Neutrophil (primary cell): ENCODE results near the gene ADGRG1.

Source experiments
- H3K27ac ChIP-seq: fragments of 200-600 bp; sonication (generic); 2 replicates; pipeline ENCODE4 v1.5.1; 2016; ENCODE audit warnings: mild to moderate bottlenecking, moderate library complexity
- H3K27me3 ChIP-seq: fragments of 200-600 bp; sonication (generic); 2 replicates; pipeline ENCODE4 v1.6.0; 2016; ENCODE audit warnings: mild to moderate bottlenecking
- H3K36me3 ChIP-seq: fragments of 200-600 bp; sonication (generic); 2 replicates; pipeline ENCODE4 v1.5.1; 2017
- H3K4me1 ChIP-seq, 2 experiments: fragments of 200-600 bp in 1 of 2; sonication (generic) in 1 of 2; 1 replicate in 1 of 2; 2 replicates in 1 of 2; pipeline versions ENCODE4 v1.5.1 to v1.6.1; 2013 to 2016; ENCODE audit warnings: low read depth in 1 of 2, low read length in 1 of 2, mild to moderate bottlenecking in 1 of 2, moderate library complexity in 1 of 2; ENCODE audit not compliant: control insufficient read depth in 1 of 2, insufficient read depth in 1 of 2
- H3K4me3 ChIP-seq, 2 experiments: fragments of 200-600 bp in 1 of 2; sonication (generic) in 1 of 2; 1 replicate in 1 of 2; 2 replicates in 1 of 2; pipeline ENCODE4 v1.5.1; 2013 to 2016; ENCODE audit warnings: low read depth in 1 of 2, low read length in 1 of 2, mild to moderate bottlenecking in 1 of 2, moderate library complexity in 1 of 2
- H3K9me3 ChIP-seq: fragments of 200-600 bp; sonication (generic); 2 replicates; pipeline ENCODE4 v1.5.1; 2016
- CTCF ChIP-seq: fragments of 200-600 bp; sonication (generic); IDR thresholded peaks from 2 replicates; pipeline ENCODE4 v1.5.1; 2016; ENCODE audit warnings: antibody characterized with exemption

ADGRG1 gene

GRCh38 chr16:57688487-57688986, 60.1 kb downstream of the ADGRG1 start:
- Histone ChIP-seq H3K4me1 (peaks cover 78 to 79% of the 10 kb centered on the region in 2 experiments), H3K36me3 (peaks cover 69% of the 10 kb centered on the region), H3K27ac (peak overlapping the region; percentile 96), H3K4me3 (peak overlapping the region in 1 of 2 experiments; percentile 9), H3K9me3 (no peaks in the 10 kb centered on the region), H3K27me3 (no peaks in the 10 kb centered on the region)
- no peak for TF ChIP-seq CTCF

DNA sequence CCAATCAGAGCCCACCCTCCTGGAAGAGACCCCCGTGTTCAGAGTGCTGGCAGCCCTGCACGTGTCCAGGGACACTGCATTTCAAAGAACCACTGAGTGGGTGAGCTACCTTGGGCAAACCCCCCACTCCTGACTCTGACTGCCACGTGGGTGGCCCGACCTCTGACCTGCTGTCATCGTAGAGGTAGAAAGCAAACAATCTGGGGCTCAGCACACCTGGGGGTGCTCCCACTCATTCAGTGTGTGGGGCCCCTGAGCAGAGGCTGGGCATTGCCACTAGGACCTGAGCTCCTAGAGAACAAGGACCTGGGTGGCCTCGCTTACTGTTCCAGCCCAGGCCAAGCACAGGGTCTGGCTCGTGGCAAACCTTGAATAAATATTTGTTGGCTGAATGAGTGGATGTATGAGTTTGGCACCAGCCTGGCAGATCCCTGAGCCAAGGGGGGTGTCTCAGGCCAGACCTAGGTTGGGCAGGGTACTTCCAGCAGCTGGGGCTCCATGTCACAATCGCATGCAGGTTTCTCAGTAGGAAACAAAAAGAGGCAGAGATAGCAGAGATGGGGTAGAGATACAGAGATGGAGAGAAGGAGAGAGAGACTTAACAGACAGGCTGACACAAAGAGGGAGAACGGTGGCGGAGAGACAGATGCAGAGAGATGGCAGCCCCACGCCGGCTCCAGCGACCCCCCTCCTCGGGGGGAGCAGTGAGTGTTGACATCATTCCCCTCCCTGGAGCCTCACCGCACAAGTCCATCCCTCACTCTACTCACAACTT, 60.7 kb downstream of the ADGRG1 start:
- no peak for TF ChIP-seq CTCF
- Histone ChIP-seq H3K36me3 (peaks cover 62% of the 10 kb centered on the region), H3K4me3 (peak overlapping the region; percentile 9 to 49), H3K4me1 (peaks cover 76 to 77% of the 10 kb centered on the region in 2 experiments), H3K27me3 (no peaks in the 10 kb centered on the region), H3K27ac (peak overlapping the region; percentile 96), H3K9me3 (no peaks in the 10 kb centered on the region)

DNA sequence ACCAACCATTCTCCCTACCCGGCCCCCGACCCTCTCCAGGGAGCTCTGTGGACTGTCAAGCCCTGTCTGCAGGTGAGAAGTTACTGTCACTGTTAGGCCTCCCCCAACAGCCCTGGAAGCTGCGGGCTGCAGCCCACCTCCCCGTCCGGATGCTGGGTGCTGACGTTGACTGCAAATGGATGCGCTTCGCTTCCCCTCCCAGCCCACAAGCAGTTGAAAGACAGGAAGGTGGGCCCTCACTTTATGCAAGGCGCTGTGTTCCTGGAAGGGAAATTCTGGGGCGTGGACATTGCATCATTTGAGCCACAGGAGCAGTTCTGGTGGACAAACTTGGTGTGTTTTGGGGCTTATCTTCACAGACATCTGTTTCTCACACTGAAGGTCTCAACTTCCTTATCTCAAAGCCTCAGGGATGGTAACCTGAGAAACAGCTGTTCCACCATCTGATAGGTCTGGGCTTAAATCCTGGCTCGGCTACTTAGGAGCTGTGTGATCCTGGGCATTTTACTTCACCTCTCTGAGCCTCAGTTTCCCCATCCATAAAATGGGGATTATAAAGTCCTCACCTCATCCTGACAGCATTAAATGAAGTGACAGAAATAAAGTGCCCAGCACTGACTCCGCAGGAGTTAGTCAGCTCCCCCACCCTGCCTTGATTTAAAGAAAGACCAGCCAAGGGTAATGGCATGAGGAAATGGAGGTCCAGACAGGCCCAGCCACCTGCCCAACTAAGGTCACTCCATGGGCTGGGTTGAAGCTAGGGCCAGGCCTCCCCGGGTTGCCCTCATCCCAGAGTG, 61.5 kb downstream of the ADGRG1 start:
- peak; percentile 20 for TF ChIP-seq CTCF
- peak overlapping the region; percentile 9 to 49 for H3K4me3 ChIP-seq

GRCh38 chr16:57690782-57691471, 62.5 kb downstream of the ADGRG1 start:
- no peaks in the 10 kb centered on the region for H3K27me3 ChIP-seq
- H3K4me3 ChIP-seq, result peak overlapping the region in 1 of 2 experiments; percentile 49
- no peaks in the 10 kb centered on the region for H3K9me3 ChIP-seq
- no peak for TF ChIP-seq CTCF
- H3K4me1 ChIP-seq, result peaks cover 90 to 92% of the 10 kb centered on the region in 2 experiments
- peaks cover 45% of the 10 kb centered on the region for H3K36me3 ChIP-seq
- H3K27ac ChIP-seq, result peak overlapping the region; percentile 96

More for the DNA sequence above, 61.5 kb downstream of the ADGRG1 start:
- H3K9me3 ChIP-seq, result no peaks in the 10 kb centered on the region
- H3K27ac ChIP-seq, result peak overlapping the region; percentile 96
- H3K36me3 ChIP-seq, result peaks cover 55% of the 10 kb centered on the region
- H3K4me1 ChIP-seq, result peaks cover 81 to 83% of the 10 kb centered on the region in 2 experiments
- no peaks in the 10 kb centered on the region for H3K27me3 ChIP-seq

DNA sequence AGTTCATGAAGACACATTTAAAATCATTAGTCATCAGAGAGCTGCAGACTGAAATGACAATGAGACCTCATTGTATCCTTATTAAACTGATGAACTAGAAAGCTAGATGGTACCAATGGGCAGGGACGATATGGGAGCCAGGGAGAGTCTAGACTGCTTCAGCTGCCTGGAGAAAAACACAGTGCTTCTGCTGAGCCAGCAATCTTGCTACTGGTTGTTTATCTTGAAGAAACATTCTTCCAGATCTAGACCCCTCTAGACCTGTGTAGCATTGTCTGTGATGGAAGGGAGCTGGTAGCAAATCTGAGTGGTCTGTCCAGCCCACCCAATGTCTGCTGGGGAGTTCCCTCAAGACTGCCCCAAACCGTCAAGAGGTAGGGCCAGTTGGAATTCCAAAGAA, 64.2 kb downstream of the ADGRG1 start:
- Histone ChIP-seq H3K4me3 (no peak overlapping the region), H3K36me3 (peaks cover 28% of the 10 kb centered on the region), H3K4me1 (peaks cover 78 to 80% of the 10 kb centered on the region in 2 experiments), H3K27me3 (no peaks in the 10 kb centered on the region), H3K27ac (peak overlapping the region; percentile 96), H3K9me3 (no peaks in the 10 kb centered on the region)
- TF ChIP-seq CTCF, result no peak
